ENCODE measurements around the gene SLAMF1. TPM values are rescaled to one million over a fixed set of nuclear protein-coding genes. Genes with fewer than 3 reads are reported as not detected.
"Not testable (repeated sequence)": the region's sequence is repeated elsewhere in the genome, so short reads cannot be mapped to it uniquely, and the experiment has no call there.

The SLAMF1 gene
- 1 to 10 TPM in 1 of 4 donors, under 1 TPM in 3; 0.22 to 1.4 (median 0.57) TPM for polyA plus RNA-seq
- long read RNA-seq, donor 1 = 0 reads
- long read RNA-seq, donor 2, partial matches to known transcripts = 0 of 1 reads
- long read RNA-seq, donor 2, other reads (novel, unspliced or antisense) = 0 of 1 reads
- long read RNA-seq, donor 3 = 0 reads
- long read RNA-seq, donor 4 = 0 reads
- long read RNA-seq, donor 5 = 0 reads
- long read RNA-seq, donor 6, full-length matches to known transcripts = 1 of 1 reads
- long read RNA-seq, donor 6, partial matches to known transcripts = 0 of 1 reads
- long read RNA-seq, donor 6, other reads (novel, unspliced or antisense) = 0 of 1 reads
- long read RNA-seq, donor 7 = 0 reads
- long read RNA-seq, donor 8 = 0 reads
- long read RNA-seq, donor 9 = 0 reads
- long read RNA-seq, donor 10 = 0 reads

- peaks cover 0 to 10% (median 0%) of the 10 kb centered on the region in 3 donors for H3K4me1 ChIP-seq (ENCODE audit: control insufficient read depth in 3 of 3, insufficient read depth in 2 of 3, low read depth in 1 of 3, low read length in 2 of 3)
- WGBS, 3 donors = 50 to 84% (median 64%) methylated on average over 11 of the region's 11 CpGs
- DNase-seq (no peak), FAIRE-seq (no peak)
- H3K27me3 ChIP-seq (ENCODE audit: control insufficient read depth in 3 of 3, insufficient read depth in 3 of 3, low read length in 3 of 3) = no peaks in the 10 kb centered on the region
- H3K4me3 ChIP-seq (ENCODE audit: low read depth in 1 of 3, low read length in 3 of 3) = peak within 1 kb of the TSS in 2 of 3 donors; percentile 17 to 24
- H3K9me3 ChIP-seq (ENCODE audit: control insufficient read depth in 2 of 2, insufficient read depth in 1 of 2, low read depth in 1 of 2, low read length in 1 of 2) = peaks cover 0 to 4% of the 10 kb centered on the region in 2 donors
- H3K27ac ChIP-seq (ENCODE audit: low read depth in 1 of 3, low read length in 2 of 3) = peak within 1 kb of the TSS in 2 of 3 donors; percentile 64 to 81
- H3K36me3 ChIP-seq (ENCODE audit: control insufficient read depth in 3 of 3, insufficient read depth in 2 of 3, low read depth in 1 of 3, low read length in 3 of 3) = no peaks in the 10 kb centered on the region
These were observed at the start of gene SLAMF1 for GRCh38 chr1:160646711-160647328. Gene SLAMF1 (minus strand): TSS chr1:160647044. CDS start chr1:160646945, 99 bp downstream.

DNA sequence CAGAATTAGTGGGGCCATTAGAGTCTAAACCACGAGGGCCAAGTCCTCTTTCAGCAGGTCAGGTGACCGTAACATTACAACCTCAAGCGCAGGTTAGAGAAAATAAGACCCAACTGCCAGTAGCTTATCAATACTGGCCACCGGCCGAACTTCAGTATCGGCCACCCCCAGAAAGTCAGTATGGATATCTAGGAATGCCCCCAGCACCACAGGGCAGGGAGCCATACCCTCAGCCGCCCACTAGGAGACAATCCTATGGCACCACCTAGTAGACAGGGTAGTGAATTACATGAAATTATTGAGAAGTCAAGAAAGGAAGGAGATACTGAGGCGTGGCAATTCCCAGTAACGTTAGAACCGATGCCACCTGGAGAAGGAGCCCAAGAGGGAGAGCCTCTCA lies 45.5 kb upstream of the SLAMF1 start:
- not testable (repeated sequence) for H3K27me3 ChIP-seq (ENCODE audit: control insufficient read depth in 3 of 3, insufficient read depth in 3 of 3, low read length in 3 of 3); H3K4me1 ChIP-seq (ENCODE audit: control insufficient read depth in 3 of 3, insufficient read depth in 2 of 3, low read depth in 1 of 3, low read length in 2 of 3); H3K9me3 ChIP-seq (ENCODE audit: control insufficient read depth in 2 of 2, insufficient read depth in 1 of 2, low read depth in 1 of 2, low read length in 1 of 2); H3K36me3 ChIP-seq (ENCODE audit: control insufficient read depth in 3 of 3, insufficient read depth in 2 of 3, low read depth in 1 of 3, low read length in 3 of 3); DNase-seq; H3K4me3 ChIP-seq (ENCODE audit: low read depth in 1 of 3, low read length in 3 of 3); H3K27ac ChIP-seq (ENCODE audit: low read depth in 1 of 3, low read length in 2 of 3); FAIRE-seq
- 69 to 85% (median 77%) methylated on average over 10 of the region's 10 CpGs for WGBS, 3 donors

- Histone ChIP-seq H3K36me3 (ENCODE audit: control insufficient read depth in 3 of 3, insufficient read depth in 2 of 3, low read depth in 1 of 3, low read length in 3 of 3) (peaks cover 0 to 1% (median 0%) of the 10 kb centered on the region in 3 donors), H3K4me3 (ENCODE audit: low read depth in 1 of 3, low read length in 3 of 3) (no peak overlapping the region), H3K27me3 (ENCODE audit: control insufficient read depth in 3 of 3, insufficient read depth in 3 of 3, low read length in 3 of 3) (no peaks in the 10 kb centered on the region), H3K27ac (ENCODE audit: low read depth in 1 of 3, low read length in 2 of 3) (peak overlapping the region in 1 of 3 donors; percentile 29), H3K9me3 (ENCODE audit: control insufficient read depth in 2 of 2, insufficient read depth in 1 of 2, low read depth in 1 of 2, low read length in 1 of 2) (no peaks in the 10 kb centered on the region), H3K4me1 (ENCODE audit: control insufficient read depth in 3 of 3, insufficient read depth in 2 of 3, low read depth in 1 of 3, low read length in 2 of 3) (peaks cover 0 to 5% (median 2%) of the 10 kb centered on the region in 3 donors)
- FAIRE-seq (no peak), DNase-seq (no peak)
These were observed 38.4 kb upstream of the SLAMF1 start for GRCh38 chr1:160685266-160685665.

GRCh38 chr1:160682983-160683865 lies 36.4 kb upstream of the SLAMF1 start:
- Histone ChIP-seq H3K9me3 (ENCODE audit: control insufficient read depth in 2 of 2, insufficient read depth in 1 of 2, low read depth in 1 of 2, low read length in 1 of 2) (no peaks in the 10 kb centered on the region), H3K27me3 (ENCODE audit: control insufficient read depth in 3 of 3, insufficient read depth in 3 of 3, low read length in 3 of 3) (no peaks in the 10 kb centered on the region), H3K27ac (ENCODE audit: low read depth in 1 of 3, low read length in 2 of 3) (peak overlapping the region in 2 of 3 donors; percentile 51 to 52), H3K4me1 (ENCODE audit: control insufficient read depth in 3 of 3, insufficient read depth in 2 of 3, low read depth in 1 of 3, low read length in 2 of 3) (peaks cover 0 to 5% (median 2%) of the 10 kb centered on the region in 3 donors), H3K4me3 (ENCODE audit: low read depth in 1 of 3, low read length in 3 of 3) (no peak overlapping the region), H3K36me3 (ENCODE audit: control insufficient read depth in 3 of 3, insufficient read depth in 2 of 3, low read depth in 1 of 3, low read length in 3 of 3) (peaks cover 0 to 1% (median 0%) of the 10 kb centered on the region in 3 donors)
- WGBS, 3 donors = 41 to 48% (median 46%) methylated on average over 4 of the region's 4 CpGs
- FAIRE-seq (no peak), DNase-seq (peak in 1 of 2 donors; percentile 48)

GRCh38 chr1:160681891-160682140 lies 35.0 kb upstream of the SLAMF1 start:
- H3K4me3 ChIP-seq (ENCODE audit: low read depth in 1 of 3, low read length in 3 of 3) = no peak overlapping the region
- DNase-seq (no peak), FAIRE-seq (no peak)
- no peaks in the 10 kb centered on the region for H3K27me3 ChIP-seq (ENCODE audit: control insufficient read depth in 3 of 3, insufficient read depth in 3 of 3, low read length in 3 of 3)
- H3K9me3 ChIP-seq (ENCODE audit: control insufficient read depth in 2 of 2, insufficient read depth in 1 of 2, low read depth in 1 of 2, low read length in 1 of 2) = no peaks in the 10 kb centered on the region
- H3K36me3 ChIP-seq (ENCODE audit: control insufficient read depth in 3 of 3, insufficient read depth in 2 of 3, low read depth in 1 of 3, low read length in 3 of 3) = peaks cover 0 to 1% (median 0%) of the 10 kb centered on the region in 3 donors
- WGBS, 3 donors = 23 to 80% (median 62%) methylated on average over 3 of the region's 3 CpGs
- H3K27ac ChIP-seq (ENCODE audit: low read depth in 1 of 3, low read length in 2 of 3) = no peak overlapping the region
- peaks cover 0 to 5% (median 2%) of the 10 kb centered on the region in 3 donors for H3K4me1 ChIP-seq (ENCODE audit: control insufficient read depth in 3 of 3, insufficient read depth in 2 of 3, low read depth in 1 of 3, low read length in 2 of 3)

- Histone ChIP-seq H3K4me3 (ENCODE audit: low read depth in 1 of 3, low read length in 3 of 3) (no peak overlapping the region), H3K36me3 (ENCODE audit: control insufficient read depth in 3 of 3, insufficient read depth in 2 of 3, low read depth in 1 of 3, low read length in 3 of 3) (peaks cover 0 to 1% (median 0%) of the 10 kb centered on the region in 3 donors), H3K27me3 (ENCODE audit: control insufficient read depth in 3 of 3, insufficient read depth in 3 of 3, low read length in 3 of 3) (no peaks in the 10 kb centered on the region), H3K9me3 (ENCODE audit: control insufficient read depth in 2 of 2, insufficient read depth in 1 of 2, low read depth in 1 of 2, low read length in 1 of 2) (no peaks in the 10 kb centered on the region), H3K4me1 (ENCODE audit: control insufficient read depth in 3 of 3, insufficient read depth in 2 of 3, low read depth in 1 of 3, low read length in 2 of 3) (peaks cover 0 to 5% (median 2%) of the 10 kb centered on the region in 3 donors), H3K27ac (ENCODE audit: low read depth in 1 of 3, low read length in 2 of 3) (peak overlapping the region in 1 of 3 donors; percentile 19)
- 30 to 45% (median 45%) methylated on average over 10 of the region's 10 CpGs for WGBS, 3 donors
- peak; percentile 69 to 89 for DNase-seq
- no peak for FAIRE-seq
These were observed 34.4 kb upstream of the SLAMF1 start for GRCh38 chr1:160681066-160681890.

- WGBS, 3 donors = 91 to 95% (median 94%) methylated on average over 8 of the region's 8 CpGs
- Histone ChIP-seq H3K27ac (ENCODE audit: low read depth in 1 of 3, low read length in 2 of 3) (no peak overlapping the region), H3K4me1 (ENCODE audit: control insufficient read depth in 3 of 3, insufficient read depth in 2 of 3, low read depth in 1 of 3, low read length in 2 of 3) (peaks cover 0 to 5% (median 2%) of the 10 kb centered on the region in 3 donors), H3K27me3 (ENCODE audit: control insufficient read depth in 3 of 3, insufficient read depth in 3 of 3, low read length in 3 of 3) (no peaks in the 10 kb centered on the region), H3K4me3 (ENCODE audit: low read depth in 1 of 3, low read length in 3 of 3) (no peak overlapping the region), H3K9me3 (ENCODE audit: control insufficient read depth in 2 of 2, insufficient read depth in 1 of 2, low read depth in 1 of 2, low read length in 1 of 2) (no peaks in the 10 kb centered on the region), H3K36me3 (ENCODE audit: control insufficient read depth in 3 of 3, insufficient read depth in 2 of 3, low read depth in 1 of 3, low read length in 3 of 3) (peaks cover 0 to 1% (median 0%) of the 10 kb centered on the region in 3 donors)
- no peak for DNase-seq
- FAIRE-seq = no peak
These were observed 33.6 kb upstream of the SLAMF1 start for GRCh38 chr1:160680399-160680798.

Measured in small intestine (tissue), 16 donors.